Chondrocyte (in vitro differentiated cells): Measurements from ENCODE around the gene MYO19. TPM values are rescaled to one million over a fixed set of nuclear protein-coding genes. Genes with fewer than 3 reads are reported as not detected.
"Not testable (repeated sequence)": the region's sequence is repeated elsewhere in the genome, so short reads cannot be mapped to it uniquely, and the experiment has no call there.

ENCODE experiments used
- DNase-seq: peaks from one replicate; pipeline ENCODE4 v3.0.0; 2021; ENCODE audit warnings: mixed read lengths, low spot score
- H3K27ac Mint-ChIP-seq: one replicate; pipeline ENCODE4 v1.8.0; 2021; ENCODE audit warnings: mild to moderate bottlenecking, moderate library complexity, mixed read lengths; ENCODE audit not compliant: unreplicated experiment
- H3K27me3 Mint-ChIP-seq: 2 replicates; pipeline ENCODE4 v1.8.0; 2021; ENCODE audit warnings: low read depth, mixed read lengths
- H3K36me3 Mint-ChIP-seq: 2 replicates; pipeline ENCODE4 v1.8.0; 2021; ENCODE audit warnings: low read depth, mixed read lengths
- H3K4me1 Mint-ChIP-seq: 2 replicates; pipeline ENCODE4 v1.8.0; 2021; ENCODE audit warnings: low read depth, mild to moderate bottlenecking, mixed read lengths
- H3K4me3 Mint-ChIP-seq: one replicate; pipeline ENCODE4 v1.8.0; 2021; ENCODE audit warnings: mild to moderate bottlenecking, moderate library complexity, mixed read lengths; ENCODE audit not compliant: unreplicated experiment
- H3K9me3 Mint-ChIP-seq: 2 replicates; pipeline ENCODE4 v1.8.0; 2021; ENCODE audit warnings: low read depth, mixed read lengths
- total RNA-seq: library from RNA; stranded (reverse); gene quantifications from 3 replicates; pipeline ENCODE4 v1.2.1, GENCODE V29; 2021
- TF ChIP-seq, protein P1 (sequence below): fragments of 200-600 bp; sonication (generic); IDR thresholded peaks from 2 replicates; pipeline ENCODE4 v1.5.0; 2021; ENCODE audit warnings: antibody characterized with exemption, mild to moderate bottlenecking, moderate library complexity

MYO19 gene
- total RNA-seq, 1 donor from 2014 or later: 52.6 TPM

DNA sequence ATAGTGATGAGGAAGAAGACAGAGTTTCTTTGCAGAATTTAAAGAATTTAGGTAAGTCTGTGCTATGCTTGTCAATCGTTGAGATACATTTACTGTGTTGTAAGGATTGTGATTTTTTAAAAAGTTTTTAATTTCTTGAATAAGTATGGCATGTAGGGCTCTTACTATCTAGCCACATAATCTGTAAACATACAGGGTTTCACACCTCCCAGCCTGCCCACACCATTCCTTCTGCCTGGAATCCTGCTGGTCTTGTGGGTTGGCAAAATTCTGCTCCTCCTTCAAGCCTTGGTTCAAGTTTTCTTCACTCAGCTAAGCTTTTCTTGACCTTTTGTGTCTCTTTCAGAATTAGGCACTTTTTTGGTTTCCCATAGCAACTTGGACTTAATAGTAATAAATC lies 40.7 kb downstream of the MYO19 start:
- DNase-seq: no peak
- Mint-ChIP-seq H3K27ac (no peak overlapping the region), H3K9me3 (peaks cover 5% of the 10 kb centered on the region), H3K27me3 (no peaks in the 10 kb centered on the region), H3K36me3 (peaks cover 21% of the 10 kb centered on the region), H3K4me1 (peaks cover 16% of the 10 kb centered on the region), H3K4me3 (no peak overlapping the region)
- TF ChIP-seq, protein P1, sequence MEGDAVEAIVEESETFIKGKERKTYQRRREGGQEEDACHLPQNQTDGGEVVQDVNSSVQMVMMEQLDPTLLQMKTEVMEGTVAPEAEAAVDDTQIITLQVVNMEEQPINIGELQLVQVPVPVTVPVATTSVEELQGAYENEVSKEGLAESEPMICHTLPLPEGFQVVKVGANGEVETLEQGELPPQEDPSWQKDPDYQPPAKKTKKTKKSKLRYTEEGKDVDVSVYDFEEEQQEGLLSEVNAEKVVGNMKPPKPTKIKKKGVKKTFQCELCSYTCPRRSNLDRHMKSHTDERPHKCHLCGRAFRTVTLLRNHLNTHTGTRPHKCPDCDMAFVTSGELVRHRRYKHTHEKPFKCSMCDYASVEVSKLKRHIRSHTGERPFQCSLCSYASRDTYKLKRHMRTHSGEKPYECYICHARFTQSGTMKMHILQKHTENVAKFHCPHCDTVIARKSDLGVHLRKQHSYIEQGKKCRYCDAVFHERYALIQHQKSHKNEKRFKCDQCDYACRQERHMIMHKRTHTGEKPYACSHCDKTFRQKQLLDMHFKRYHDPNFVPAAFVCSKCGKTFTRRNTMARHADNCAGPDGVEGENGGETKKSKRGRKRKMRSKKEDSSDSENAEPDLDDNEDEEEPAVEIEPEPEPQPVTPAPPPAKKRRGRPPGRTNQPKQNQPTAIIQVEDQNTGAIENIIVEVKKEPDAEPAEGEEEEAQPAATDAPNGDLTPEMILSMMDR: no peak

DNA sequence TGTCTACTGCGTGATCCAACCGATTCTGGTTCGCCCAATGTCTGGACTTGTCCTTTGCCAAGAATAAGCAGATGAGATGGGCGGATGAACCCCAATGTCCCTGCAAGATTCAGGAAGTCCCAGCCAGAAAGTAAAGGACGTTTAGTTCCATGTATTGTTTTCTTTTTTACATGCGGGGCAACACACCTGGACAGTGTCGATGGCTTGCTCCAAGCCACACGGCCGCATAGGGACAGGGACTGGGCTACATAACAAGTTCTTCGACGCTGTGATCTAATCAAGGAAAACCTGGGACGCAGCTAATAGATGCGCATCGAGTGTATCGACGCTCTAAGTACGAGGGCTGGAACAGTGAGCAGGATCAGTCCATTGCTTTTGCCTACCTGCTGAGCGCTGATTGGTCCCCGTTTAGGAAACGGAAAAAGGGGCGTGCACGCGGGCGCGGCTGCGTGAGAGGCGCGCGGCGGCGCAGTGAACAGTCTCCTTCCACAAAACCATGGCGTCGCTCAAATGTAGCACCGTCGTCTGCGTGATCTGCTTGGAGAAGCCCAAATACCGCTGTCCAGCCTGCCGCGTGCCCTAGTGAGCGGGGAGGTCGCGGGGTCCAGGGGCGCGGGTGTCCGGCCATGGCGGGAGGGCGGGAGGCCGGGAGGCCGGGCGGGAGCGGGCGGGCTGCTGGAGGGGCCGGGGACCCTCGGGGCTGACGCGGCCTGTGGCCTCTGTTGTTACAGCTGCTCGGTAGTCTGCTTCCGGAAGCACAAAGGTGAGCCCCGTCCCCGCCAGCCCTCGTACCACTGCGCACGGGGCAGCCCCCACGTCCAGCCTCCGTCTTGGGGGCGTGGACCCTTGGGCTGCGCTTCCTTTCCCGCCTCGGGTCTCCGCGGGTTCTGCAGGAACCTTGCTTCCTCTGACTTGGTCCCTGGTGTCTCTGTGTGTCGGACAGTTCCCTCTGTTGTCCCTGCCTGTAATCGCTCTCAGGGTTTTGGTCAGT lies 48.2 kb downstream of the MYO19 start, which contains the start of gene ZNHIT3:
TSS of gene ZNHIT3 (plus strand) at position 478 of the 991 bp plus-strand sequence. CDS start at position 497, 19 bp downstream.
- Mint-ChIP-seq H3K9me3 (peaks cover 5% of the 10 kb centered on the region), H3K4me1 (peaks cover 33% of the 10 kb centered on the region), H3K27me3 (peaks cover 11% of the 10 kb centered on the region), H3K27ac (peak within 1 kb of the TSS; percentile 97), H3K36me3 (peaks cover 8% of the 10 kb centered on the region), H3K4me3 (peak within 1 kb of the TSS; percentile 99)
- TF ChIP-seq, protein P1: no peak
- DNase-seq: peak; percentile 94

DNA sequence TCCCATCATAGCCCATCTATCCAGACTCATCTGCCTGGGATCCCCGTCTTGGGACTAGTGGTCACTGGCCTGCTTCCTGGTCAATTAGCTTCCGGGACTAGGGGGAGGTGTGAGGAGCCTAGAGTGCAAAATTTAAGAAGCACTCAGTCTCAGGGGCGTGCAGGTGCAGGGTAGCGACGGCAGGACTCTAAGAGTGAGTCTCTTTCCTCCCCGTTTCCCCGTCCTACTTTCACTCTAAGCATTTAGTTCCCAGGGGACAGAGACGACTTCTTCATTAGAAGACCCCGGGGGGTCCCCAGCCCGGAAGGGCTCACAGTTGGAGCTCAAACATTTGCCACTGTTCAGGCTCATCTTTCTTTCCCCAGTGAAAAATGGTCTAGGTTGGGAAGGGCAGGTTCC lies 48.9 kb downstream of the MYO19 start:
- peaks cover 5% of the 10 kb centered on the region for H3K9me3 Mint-ChIP-seq
- H3K4me1 Mint-ChIP-seq: peaks cover 33% of the 10 kb centered on the region
- H3K36me3 Mint-ChIP-seq: peaks cover 8% of the 10 kb centered on the region
- DNase-seq: peak; percentile 35
- TF ChIP-seq, protein P1: no peak
- H3K27ac Mint-ChIP-seq: peak overlapping the region; percentile 13
- H3K27me3 Mint-ChIP-seq: peaks cover 15% of the 10 kb centered on the region
- peak overlapping the region; percentile 99 for H3K4me3 Mint-ChIP-seq

DNA sequence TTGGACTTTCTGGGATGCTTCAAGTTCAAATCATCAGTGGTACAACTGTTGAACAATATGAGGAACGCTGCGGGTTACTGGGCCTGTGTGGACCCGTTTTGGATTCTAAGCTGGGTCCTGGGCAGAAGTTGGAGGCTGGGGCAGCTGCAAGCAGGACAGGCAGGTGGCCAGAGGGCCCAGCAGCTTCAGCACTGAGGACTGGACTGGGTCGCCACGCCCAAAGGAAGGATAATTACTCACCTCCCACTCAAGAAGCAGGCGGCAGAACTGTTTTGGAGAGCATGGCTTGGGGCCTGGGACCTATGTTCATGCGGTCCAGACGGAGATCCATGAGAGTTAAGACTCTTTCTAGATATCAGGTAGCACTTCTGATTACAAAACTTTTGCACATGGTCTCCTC lies 49.6 kb downstream of the MYO19 start:
- Mint-ChIP-seq H3K4me1 (peaks cover 33% of the 10 kb centered on the region), H3K4me3 (no peak overlapping the region), H3K27me3 (peaks cover 18% of the 10 kb centered on the region), H3K27ac (no peak overlapping the region), H3K36me3 (peaks cover 7% of the 10 kb centered on the region), H3K9me3 (peaks cover 1% of the 10 kb centered on the region)
- TF ChIP-seq, protein P1: no peak
- peak; percentile 38 for DNase-seq

DNA sequence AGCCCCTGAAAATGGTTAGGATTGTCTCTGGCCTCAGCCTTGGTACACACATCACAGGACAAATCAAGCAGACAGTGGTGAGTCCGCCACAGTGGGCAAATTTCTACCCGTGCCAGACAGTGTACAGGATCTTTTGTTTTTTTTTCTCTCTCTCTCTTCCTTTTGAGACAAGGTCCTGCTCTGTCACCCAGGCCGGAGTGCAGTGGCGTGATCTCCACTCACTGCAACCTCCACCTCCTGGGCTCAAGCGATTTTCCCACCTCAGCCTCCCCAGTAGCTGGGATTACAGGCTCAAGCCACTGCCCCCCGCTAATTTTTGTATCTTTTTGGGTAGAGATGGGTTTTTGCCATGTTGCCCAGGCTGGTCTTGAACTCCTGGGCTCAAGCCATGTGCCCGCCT lies 50.6 kb downstream of the MYO19 start:
- Mint-ChIP-seq H3K4me1 (peaks cover 33% of the 10 kb centered on the region), H3K27me3 (peaks cover 25% of the 10 kb centered on the region)
- H3K36me3 Mint-ChIP-seq, H3K9me3 Mint-ChIP-seq, H3K27ac Mint-ChIP-seq, H3K4me3 Mint-ChIP-seq: not testable (repeated sequence)
- DNase-seq: peak; percentile 41
